Natural killer cell (primary cell): Measurements from ENCODE around the gene CAMK2B. TPM values are rescaled to one million over a fixed set of nuclear protein-coding genes. Genes with fewer than 3 reads are reported as not detected.

Experiments used
- ATAC-seq, 3 donors: fragments of 150-1000 bp in 2 of 3; fragments of 200-7000 bp in 1 of 3; cut with Tn5 transposase; 1 replicate in 1 of 3; 2 replicates in 2 of 3; pipeline ENCODE4 v1.10.0; 2021; ENCODE audit warnings: mild to moderate bottlenecking in 2 of 3, moderate library complexity in 2 of 3
- DNase-seq, 2 donors: peaks; one replicate each; pipeline versions ENCODE4 v3.0.0 to v3.0.0-alpha.2; 2013 to 2021; ENCODE audit warnings: mixed read lengths in 1 of 2
- H3K27ac ChIP-seq: one replicate; pipeline ENCODE4 v1.5.1; 2013; ENCODE audit warnings: mild to moderate bottlenecking, low read length
- H3K27me3 ChIP-seq: one replicate; pipeline ENCODE4 v1.6.1; 2013; ENCODE audit warnings: low read length; ENCODE audit not compliant: control insufficient read depth, insufficient read depth
- H3K36me3 ChIP-seq: one replicate; pipeline ENCODE4 v1.6.1; 2013; ENCODE audit warnings: low read length; ENCODE audit not compliant: control insufficient read depth, insufficient read depth
- H3K4me1 ChIP-seq: one replicate; pipeline ENCODE4 v1.6.1; 2013; ENCODE audit warnings: low read length; ENCODE audit not compliant: control insufficient read depth, insufficient read depth
- H3K4me3 ChIP-seq: one replicate; pipeline ENCODE4 v1.5.1; 2013; ENCODE audit warnings: low read length
- H3K9me3 ChIP-seq: one replicate; pipeline ENCODE4 v1.6.1; 2013; ENCODE audit warnings: low read length; ENCODE audit not compliant: control insufficient read depth, insufficient read depth
- H3K27ac Mint-ChIP-seq, 2 donors: one replicate each; pipeline ENCODE4 v1.8.0; 2022; ENCODE audit warnings: mild to moderate bottlenecking in 2 of 2, mixed read lengths in 2 of 2, moderate library complexity in 1 of 2
- H3K27me3 Mint-ChIP-seq, 2 donors: one replicate each; pipeline ENCODE4 v1.8.0; 2022; ENCODE audit warnings: low read depth in 2 of 2, mixed read lengths in 2 of 2
- H3K36me3 Mint-ChIP-seq: one replicate; pipeline ENCODE4 v1.8.0; 2022; ENCODE audit warnings: mixed read lengths
- H3K4me1 Mint-ChIP-seq, 2 donors: one replicate each; pipeline ENCODE4 v1.8.0; 2022; ENCODE audit warnings: mixed read lengths in 2 of 2
- H3K4me3 Mint-ChIP-seq: one replicate; pipeline ENCODE4 v1.8.0; 2022; ENCODE audit warnings: mild to moderate bottlenecking, moderate library complexity, mixed read lengths
- H3K9me3 Mint-ChIP-seq, 2 donors: one replicate each; pipeline ENCODE4 v1.8.0; 2022; ENCODE audit warnings: mixed read lengths in 2 of 2
- CTCF ChIP-seq: fragments of 200-600 bp; IDR thresholded peaks from one replicate; pipeline ENCODE4 v1.8.0; 2022; ENCODE audit warnings: antibody characterized with exemption
- WGBS: methylation state at CpG from one replicate; pipeline ENCODE4 v1.1.7; 2013; ENCODE audit warnings: missing lambda C conversion rate; ENCODE audit not compliant: insufficient coverage; 5-methylcytosine and 5-hydroxymethylcytosine counted together
- intact Hi-C: fragments of 100-400 bp; cut with micrococcal nuclease; formaldehyde crosslinking; loops from one replicate; pipeline ENCODE4 v1.14.2; 2022
- total RNA-seq, 4 donors: library from RNA; stranded (reverse); fragments of 120-200 nt in 1 of 4; gene quantifications; one replicate each; pipeline versions ENCODE4 v1.2.3 to v1.2.4, GENCODE V29; 2013 to 2022

Gene CAMK2B
- total RNA-seq, 3 donors from 2014 or later (not counting 1 experiment from before 2014, with no cell fraction given), result 0.70 TPM; not detected in 2

DNA sequence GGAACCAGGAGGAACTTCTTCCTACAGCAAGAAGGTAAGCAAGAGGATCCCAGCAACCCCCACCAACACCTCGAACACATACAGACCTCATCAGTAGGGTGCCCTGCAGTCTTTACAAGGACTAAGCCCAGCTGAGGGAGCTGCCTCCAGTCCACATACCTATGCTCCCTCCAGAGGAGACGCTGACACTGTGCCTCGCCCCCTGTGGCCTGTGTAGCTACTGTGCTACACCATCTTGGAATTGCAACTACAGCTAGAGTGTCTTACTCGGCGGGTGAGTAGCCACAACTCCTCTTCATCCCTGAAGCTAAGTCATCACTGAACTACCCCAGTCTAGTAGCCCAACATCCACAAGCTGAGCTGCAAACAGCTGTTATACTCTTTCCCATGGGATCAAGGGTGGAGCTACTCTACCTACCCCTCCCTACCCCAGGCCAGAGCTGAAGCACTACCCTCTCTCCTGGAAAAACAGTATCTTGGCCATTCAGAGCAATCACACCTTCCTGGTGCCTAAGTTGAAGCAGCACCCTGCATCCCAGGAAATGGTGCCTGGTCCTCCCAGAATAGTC lies 42.2 kb upstream of the CAMK2B start:
- Histone ChIP-seq H3K4me3 (no peak overlapping the region), H3K4me1 (no peaks in the 10 kb centered on the region), H3K27me3 (peaks cover 28% of the 10 kb centered on the region), H3K36me3 (no peaks in the 10 kb centered on the region), H3K9me3 (no peaks in the 10 kb centered on the region), H3K27ac (no peak overlapping the region)
- intact Hi-C loops, result no loop called here
- no peak overlapping the region for H3K27ac Mint-ChIP-seq
- H3K36me3 Mint-ChIP-seq, result peaks cover 8% of the 10 kb centered on the region
- H3K27me3 Mint-ChIP-seq, result peaks cover 32 to 39% of the 10 kb centered on the region in 2 donors
- H3K4me3 Mint-ChIP-seq, result no peak overlapping the region
- WGBS, result 92% methylated on average over 5 of the region's 5 CpGs
- ATAC-seq (no peak), DNase-seq (no peak)
- peaks cover 0 to 12% of the 10 kb centered on the region in 2 donors for H3K4me1 Mint-ChIP-seq
- TF ChIP-seq CTCF, result no peak
- H3K9me3 Mint-ChIP-seq, result no peaks in the 10 kb centered on the region

GRCh38 chr7:44366986-44367385 lies 41.6 kb upstream of the CAMK2B start:
- intact Hi-C loops, result no loop called here
- H3K27ac Mint-ChIP-seq, result no peak overlapping the region
- ATAC-seq (no peak), DNase-seq (no peak)
- peaks cover 0 to 12% of the 10 kb centered on the region in 2 donors for H3K4me1 Mint-ChIP-seq
- no peak overlapping the region for H3K27ac ChIP-seq
- 89% methylated on average over 4 of the region's 4 CpGs for WGBS
- no peaks in the 10 kb centered on the region for H3K9me3 Mint-ChIP-seq
- H3K27me3 Mint-ChIP-seq, result peaks cover 37 to 39% of the 10 kb centered on the region in 2 donors
- TF ChIP-seq CTCF, result no peak
- H3K36me3 Mint-ChIP-seq, result peaks cover 8% of the 10 kb centered on the region
- no peak overlapping the region for H3K4me3 ChIP-seq
- H3K36me3 ChIP-seq, result no peaks in the 10 kb centered on the region
- peaks cover 28% of the 10 kb centered on the region for H3K27me3 ChIP-seq
- no peak overlapping the region for H3K4me3 Mint-ChIP-seq
- no peaks in the 10 kb centered on the region for H3K9me3 ChIP-seq
- no peaks in the 10 kb centered on the region for H3K4me1 ChIP-seq

- no peaks in the 10 kb centered on the region for H3K4me1 ChIP-seq
- peaks cover 3% of the 10 kb centered on the region for H3K27me3 ChIP-seq
- no peak for TF ChIP-seq CTCF
- no peak for ATAC-seq
- WGBS, result 13% methylated on average over 1 of the region's 2 CpGs
- Mint-ChIP-seq H3K27ac (no peak overlapping the region), H3K4me1 (no peaks in the 10 kb centered on the region), H3K36me3 (no peaks in the 10 kb centered on the region), H3K4me3 (no peak overlapping the region), H3K27me3 (peaks cover 32 to 70% of the 10 kb centered on the region in 2 donors), H3K9me3 (peaks cover 0 to 2% of the 10 kb centered on the region in 2 donors)
- H3K36me3 ChIP-seq, result no peaks in the 10 kb centered on the region
- DNase-seq, result no peak
- no peak overlapping the region for H3K4me3 ChIP-seq
- no peak overlapping the region for H3K27ac ChIP-seq
- H3K9me3 ChIP-seq, result no peaks in the 10 kb centered on the region
- intact Hi-C loops, result no loop called here
Measured at GRCh38 chr7:44353668-44354067, 28.3 kb upstream of the CAMK2B start.
